CD8-positive, alpha-beta memory T cell (primary cell): Measurements from ENCODE around the gene CPS1. TPM values are rescaled to one million over a fixed set of nuclear protein-coding genes. Genes with fewer than 3 reads are reported as not detected.

Source experiments
- CTCF ChIA-PET: fragments of 350-600 bp; sonication (Branson Sonifier 250); formaldehyde crosslinking; loops from one replicate; lab custom pipeline; 2021; ENCODE audit warnings: antibody characterized with exemption; lab: Charles Lee
- POLR2A ChIA-PET: fragments of 350-600 bp; sonication (Branson Sonifier 250); formaldehyde crosslinking; loops from one replicate; lab custom pipeline; 2021; ENCODE audit warnings: antibody characterized with exemption; lab: Charles Lee
- DNase-seq, 5 donors: peaks; one replicate each; pipeline versions ENCODE4 v3.0.0 to v3.0.0-alpha.2; 2020 to 2022; ENCODE audit warnings: mixed read lengths in 1 of 5
- H3K27ac ChIP-seq: one replicate; pipeline ENCODE4 v1.7.0; 2013; ENCODE audit warnings: low read depth, mild to moderate bottlenecking, low read length, moderate library complexity
- H3K27me3 ChIP-seq: 2 replicates; pipeline ENCODE4 v1.7.0; 2013; ENCODE audit warnings: low read length, mild to moderate bottlenecking; ENCODE audit not compliant: insufficient read depth, poor library complexity, severe bottlenecking
- H3K36me3 ChIP-seq: 2 replicates; pipeline ENCODE4 v1.7.0; 2013; ENCODE audit warnings: mild to moderate bottlenecking, low read length, moderate library complexity; ENCODE audit not compliant: insufficient read depth
- H3K4me1 ChIP-seq: 2 replicates; pipeline ENCODE4 v1.7.0; 2013; ENCODE audit warnings: mild to moderate bottlenecking, low read length, moderate library complexity; ENCODE audit not compliant: insufficient read depth
- H3K4me3 ChIP-seq: 2 replicates; pipeline ENCODE4 v1.7.0; 2013; ENCODE audit warnings: mild to moderate bottlenecking, low read length
- H3K9me3 ChIP-seq: 2 replicates; pipeline ENCODE4 v1.7.0; 2013; ENCODE audit warnings: mild to moderate bottlenecking, low read length
- H3K27ac Mint-ChIP-seq, 8 donors: one replicate each; pipeline ENCODE4 v1.8.0; 2020 to 2021; ENCODE audit warnings: mixed read lengths in 8 of 8, mild to moderate bottlenecking in 6 of 8, inconsistent platforms in 3 of 8, moderate library complexity in 3 of 8
- H3K27me3 Mint-ChIP-seq, 2 donors: one replicate each; pipeline ENCODE4 v1.8.0; 2020 to 2021; ENCODE audit warnings: mixed read lengths in 2 of 2, mild to moderate bottlenecking in 1 of 2, moderate library complexity in 1 of 2
- H3K36me3 Mint-ChIP-seq, 3 donors: one replicate each; pipeline ENCODE4 v1.8.0; 2020 to 2021; ENCODE audit warnings: mixed read lengths in 3 of 3, inconsistent platforms in 1 of 3, mild to moderate bottlenecking in 1 of 3
- H3K4me1 Mint-ChIP-seq, 3 donors: one replicate each; pipeline ENCODE4 v1.8.0; 2020 to 2021; ENCODE audit warnings: mixed read lengths in 3 of 3, inconsistent platforms in 1 of 3, mild to moderate bottlenecking in 1 of 3
- H3K4me3 Mint-ChIP-seq, 7 donors: one replicate each; pipeline ENCODE4 v1.8.0; 2020 to 2021; ENCODE audit warnings: mixed read lengths in 7 of 7, mild to moderate bottlenecking in 6 of 7, moderate library complexity in 4 of 7, inconsistent platforms in 2 of 7
- H3K9me3 Mint-ChIP-seq, 5 donors: one replicate each; pipeline ENCODE4 v1.8.0; 2020 to 2022; ENCODE audit warnings: mixed read lengths in 5 of 5, mild to moderate bottlenecking in 3 of 5, moderate library complexity in 2 of 5, inconsistent platforms in 1 of 5
- polyA plus RNA-seq: library from polyadenylated mRNA; unstranded; fragments of 300-500 nt; fragmentation: Illumina TruSeq; gene quantifications from one replicate; pipeline ENCODE4 v1.2.3, GENCODE V29; 2021
- total RNA-seq, 2 experiments: library from RNA; stranded (reverse); gene quantifications; one replicate each; pipeline ENCODE4 v1.2.3, GENCODE V29; 2021

Gene CPS1
- total and polyA plus RNA-seq, 3 experiments from 2014 or later, result 2.0 to 2.3 TPM; not detected in 1

DNA sequence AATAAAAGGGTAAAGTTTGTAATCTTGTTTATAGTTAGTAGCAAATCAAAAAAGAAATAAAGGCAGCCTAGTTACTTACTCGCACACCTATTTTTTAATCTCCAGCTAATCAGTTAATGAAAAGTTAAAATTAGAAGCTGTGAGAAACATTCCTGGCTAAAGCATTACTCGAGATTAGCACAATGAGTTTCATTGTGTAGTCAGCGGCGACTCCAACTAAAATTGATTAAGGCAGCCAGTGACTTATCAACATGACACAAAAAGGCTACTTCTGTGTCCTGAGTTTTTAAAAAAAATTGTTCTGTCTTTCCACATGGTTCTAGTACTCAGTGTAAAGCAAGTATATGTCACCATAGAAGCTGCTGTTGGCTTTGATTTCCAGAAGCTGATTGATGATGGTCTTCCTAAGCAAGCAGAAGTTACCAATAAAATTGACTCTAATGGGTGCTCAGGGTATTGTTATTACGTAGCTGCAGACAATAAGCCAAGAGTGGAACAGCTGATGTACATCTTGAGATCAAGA is 159.2 kb downstream of the CPS1 start:
- Histone ChIP-seq H3K4me3 (no peak overlapping the region), H3K9me3 (no peaks in the 10 kb centered on the region), H3K36me3 (no peaks in the 10 kb centered on the region), H3K4me1 (no peaks in the 10 kb centered on the region), H3K27me3 (no peaks in the 10 kb centered on the region), H3K27ac (no peak overlapping the region)
- no peak for DNase-seq
- Mint-ChIP-seq H3K27ac (no peak overlapping the region), H3K27me3 (no peaks in the 10 kb centered on the region), H3K36me3 (no peaks in the 10 kb centered on the region), H3K9me3 (peaks cover 0 to 7% (median 0%) of the 10 kb centered on the region in 5 donors), H3K4me1 (no peaks in the 10 kb centered on the region), H3K4me3 (no peak overlapping the region)
- ChIA-PET POLR2A (no interaction called here), CTCF (no interaction called here)

GRCh38 chr2:210718503-210718902 is 162.1 kb downstream of the CPS1 start:
- no peaks in the 10 kb centered on the region for H3K27me3 Mint-ChIP-seq
- no peak overlapping the region for H3K4me3 Mint-ChIP-seq
- H3K9me3 Mint-ChIP-seq, result peaks cover 0 to 6% (median 0%) of the 10 kb centered on the region in 5 donors
- no peaks in the 10 kb centered on the region for H3K4me1 Mint-ChIP-seq
- no peak overlapping the region for H3K27ac Mint-ChIP-seq
- ChIA-PET CTCF (no interaction called here), POLR2A (no interaction called here)
- Histone ChIP-seq H3K4me3 (no peak overlapping the region), H3K27ac (no peak overlapping the region), H3K36me3 (no peaks in the 10 kb centered on the region), H3K4me1 (no peaks in the 10 kb centered on the region), H3K27me3 (no peaks in the 10 kb centered on the region), H3K9me3 (no peaks in the 10 kb centered on the region)
- no peak for DNase-seq
- H3K36me3 Mint-ChIP-seq, result no peaks in the 10 kb centered on the region

DNA sequence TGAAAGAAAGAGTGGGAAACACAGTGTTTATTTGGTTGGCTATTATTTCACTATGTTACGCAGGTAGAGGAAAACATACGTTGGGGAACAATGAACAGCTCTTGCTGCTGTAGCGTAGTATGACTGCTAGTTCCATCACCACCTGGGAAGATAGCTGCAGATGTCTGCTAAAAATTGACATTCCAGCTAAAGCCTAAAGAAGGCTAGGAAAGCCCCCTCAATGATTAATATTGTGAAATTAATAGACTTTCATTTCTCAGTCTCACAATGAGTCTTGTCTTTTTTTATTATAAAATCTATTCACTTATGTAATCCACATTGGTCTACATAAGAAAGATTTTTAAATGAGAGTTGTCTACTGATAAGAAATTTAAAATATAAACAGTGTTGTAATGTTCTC is 165.7 kb downstream of the CPS1 start:
- Histone ChIP-seq H3K4me1 (no peaks in the 10 kb centered on the region), H3K9me3 (no peaks in the 10 kb centered on the region), H3K27me3 (no peaks in the 10 kb centered on the region), H3K27ac (no peak overlapping the region), H3K4me3 (no peak overlapping the region), H3K36me3 (no peaks in the 10 kb centered on the region)
- POLR2A ChIA-PET, result no interaction called here
- Mint-ChIP-seq H3K36me3 (no peaks in the 10 kb centered on the region), H3K4me1 (no peaks in the 10 kb centered on the region), H3K9me3 (peaks cover 0 to 9% (median 0%) of the 10 kb centered on the region in 5 donors), H3K27ac (no peak overlapping the region), H3K27me3 (no peaks in the 10 kb centered on the region), H3K4me3 (no peak overlapping the region)
- DNase-seq, result no peak
- CTCF ChIA-PET, result no interaction called here

GRCh38 chr2:210727549-210727948 is 171.2 kb downstream of the CPS1 start:
- Histone ChIP-seq H3K36me3 (no peaks in the 10 kb centered on the region), H3K27me3 (no peaks in the 10 kb centered on the region), H3K4me3 (no peak overlapping the region), H3K27ac (no peak overlapping the region), H3K9me3 (no peaks in the 10 kb centered on the region), H3K4me1 (no peaks in the 10 kb centered on the region)
- H3K4me1 Mint-ChIP-seq, result no peaks in the 10 kb centered on the region
- CTCF ChIA-PET, result no interaction called here
- no peaks in the 10 kb centered on the region for H3K27me3 Mint-ChIP-seq
- no peak for DNase-seq
- no peaks in the 10 kb centered on the region for H3K36me3 Mint-ChIP-seq
- POLR2A ChIA-PET, result no interaction called here
- H3K4me3 Mint-ChIP-seq, result no peak overlapping the region
- peaks cover 0 to 3% (median 0%) of the 10 kb centered on the region in 5 donors for H3K9me3 Mint-ChIP-seq
- no peak overlapping the region for H3K27ac Mint-ChIP-seq

Other genes with a start within 250 kb of the CPS1 start
- gene MYL1, start 241.4 kb upstream of the CPS1 start, total RNA-seq, result not detected
- not detected for gene MYL1, start 241.4 kb upstream of the CPS1 start, polyA plus RNA-seq
- 10 to 100 TPM; 32.7 to 35.0 TPM for gene LANCL1, start 79.8 kb upstream of the CPS1 start, total RNA-seq
- 22.1 TPM for gene LANCL1, start 79.8 kb upstream of the CPS1 start, polyA plus RNA-seq